Mesenchymal stem cell (in vitro differentiated cells and primary cell): ENCODE data around the gene ATP10D.

Experiments
- DNase-seq: peaks from one replicate; pipeline ENCODE4 v3.0.0-alpha.2; 2013
- H2AFZ ChIP-seq: one replicate; pipeline ENCODE4 v1.6.1; 2013; ENCODE audit warnings: low read depth, mild to moderate bottlenecking, control low read depth, inconsistent platforms, low read length, moderate library complexity
- H2AK5ac ChIP-seq: 2 replicates; pipeline ENCODE4 v1.6.1; 2013; ENCODE audit warnings: low read length, moderate library complexity, mild to moderate bottlenecking, inconsistent platforms; ENCODE audit not compliant: severe bottlenecking
- H2BK120ac ChIP-seq: one replicate; pipeline ENCODE4 v1.6.1; 2013; ENCODE audit warnings: low read depth, mild to moderate bottlenecking, inconsistent platforms, low read length, moderate library complexity
- H2BK12ac ChIP-seq, 2 experiments: one replicate each; pipeline ENCODE4 v1.6.1; 2013; ENCODE audit warnings: inconsistent platforms in 2 of 2, low read length in 2 of 2, mild to moderate bottlenecking in 2 of 2, moderate library complexity in 2 of 2, control low read depth in 1 of 2
- H2BK15ac ChIP-seq: one replicate; pipeline ENCODE4 v1.6.1; 2013; ENCODE audit warnings: mild to moderate bottlenecking, low read depth, inconsistent platforms; ENCODE audit not compliant: poor library complexity, severe bottlenecking
- H2BK5ac ChIP-seq: 2 replicates; pipeline ENCODE4 v1.6.1; 2013; ENCODE audit warnings: low read depth, mild to moderate bottlenecking, low read length, control low read depth, inconsistent platforms; ENCODE audit not compliant: poor library complexity, severe bottlenecking
- H3K14ac ChIP-seq, 2 experiments: one replicate each; pipeline ENCODE4 v1.6.1; 2013; ENCODE audit warnings: inconsistent platforms in 2 of 2, low read length in 2 of 2, control low read depth in 1 of 2, mild to moderate bottlenecking in 1 of 2, moderate library complexity in 1 of 2
- H3K18ac ChIP-seq, 2 experiments: one replicate each; pipeline ENCODE4 v1.6.1; 2013; ENCODE audit warnings: inconsistent platforms in 2 of 2, low read length in 2 of 2, control low read depth in 1 of 2, low read depth in 1 of 2, mild to moderate bottlenecking in 1 of 2
- H3K23ac ChIP-seq, 2 experiments: one replicate each; pipeline ENCODE4 v1.6.1; 2013; ENCODE audit warnings: inconsistent platforms in 2 of 2, low read length in 2 of 2, mild to moderate bottlenecking in 2 of 2, moderate library complexity in 2 of 2, control low read depth in 1 of 2
- H3K27ac ChIP-seq: 2 replicates; pipeline ENCODE4 v1.5.1; 2013; ENCODE audit warnings: mild to moderate bottlenecking, moderate library complexity, low read length, control low read depth, inconsistent platforms; ENCODE audit not compliant: poor library complexity, severe bottlenecking
- H3K27me3 ChIP-seq, 2 experiments: 2 replicates each; pipeline versions ENCODE4 v1.6.1 to v1.7.0; 2013; ENCODE audit warnings: low read length in 2 of 2, mild to moderate bottlenecking in 2 of 2, moderate library complexity in 2 of 2, control low read depth in 1 of 2, inconsistent platforms in 1 of 2; ENCODE audit not compliant: control insufficient read depth in 1 of 2, insufficient read depth in 1 of 2
- H3K36me3 ChIP-seq, 2 experiments: 2 replicates each; pipeline versions ENCODE4 v1.6.1 to v1.7.0; 2013; ENCODE audit warnings: low read length in 2 of 2, control low read depth in 1 of 2, inconsistent platforms in 1 of 2, low read depth in 1 of 2, mild to moderate bottlenecking in 1 of 2; ENCODE audit not compliant: insufficient read depth in 2 of 2, control insufficient read depth in 1 of 2
- H3K4ac ChIP-seq, 2 experiments: one replicate each; pipeline ENCODE4 v1.6.1; 2013; ENCODE audit warnings: inconsistent platforms in 2 of 2, low read length in 2 of 2, mild to moderate bottlenecking in 2 of 2, moderate library complexity in 2 of 2, control low read depth in 1 of 2, low read depth in 1 of 2
- H3K4me1 ChIP-seq: 2 replicates; pipeline ENCODE4 v1.6.1; 2013; ENCODE audit warnings: low read depth, low read length, control low read depth; ENCODE audit not compliant: control insufficient read depth, insufficient read depth
- H3K4me2 ChIP-seq: 2 replicates; pipeline ENCODE4 v1.6.1; 2013; ENCODE audit warnings: low read length, mild to moderate bottlenecking, inconsistent platforms; ENCODE audit not compliant: poor library complexity, severe bottlenecking
- H3K4me3 ChIP-seq, 2 experiments: 2 replicates each; pipeline versions ENCODE4 v1.5.1 to v1.7.0; 2013; ENCODE audit warnings: low read length in 2 of 2, mild to moderate bottlenecking in 2 of 2, control low read depth in 1 of 2, low read depth in 1 of 2; ENCODE audit not compliant: insufficient read depth in 1 of 2
- H3K79me1 ChIP-seq: replicated peaks from 2 replicates; pipeline ENCODE4 v1.6.1; 2013; ENCODE audit warnings: mild to moderate bottlenecking, control low read depth, low read length, inconsistent platforms; ENCODE audit not compliant: poor library complexity, severe bottlenecking
- H3K9ac ChIP-seq: 2 replicates; pipeline ENCODE4 v1.7.0; 2013; ENCODE audit warnings: mild to moderate bottlenecking, low read length, moderate library complexity
- H3K9me3 ChIP-seq: 2 replicates; pipeline ENCODE4 v1.7.0; 2013; ENCODE audit warnings: mild to moderate bottlenecking, low read length; ENCODE audit not compliant: control insufficient read depth
- H4K8ac ChIP-seq: one replicate; pipeline ENCODE4 v1.6.1; 2013; ENCODE audit warnings: inconsistent platforms, mild to moderate bottlenecking, low read length, moderate library complexity
- H4K91ac ChIP-seq: one replicate; pipeline ENCODE4 v1.6.1; 2013; ENCODE audit warnings: mild to moderate bottlenecking, low read length, inconsistent platforms
- WGBS: methylation state at CpG from one replicate; pipeline ENCODE4 v1.1.7; 2013; ENCODE audit warnings: mixed read lengths; 5-methylcytosine and 5-hydroxymethylcytosine counted together

ATP10D gene

DNA sequence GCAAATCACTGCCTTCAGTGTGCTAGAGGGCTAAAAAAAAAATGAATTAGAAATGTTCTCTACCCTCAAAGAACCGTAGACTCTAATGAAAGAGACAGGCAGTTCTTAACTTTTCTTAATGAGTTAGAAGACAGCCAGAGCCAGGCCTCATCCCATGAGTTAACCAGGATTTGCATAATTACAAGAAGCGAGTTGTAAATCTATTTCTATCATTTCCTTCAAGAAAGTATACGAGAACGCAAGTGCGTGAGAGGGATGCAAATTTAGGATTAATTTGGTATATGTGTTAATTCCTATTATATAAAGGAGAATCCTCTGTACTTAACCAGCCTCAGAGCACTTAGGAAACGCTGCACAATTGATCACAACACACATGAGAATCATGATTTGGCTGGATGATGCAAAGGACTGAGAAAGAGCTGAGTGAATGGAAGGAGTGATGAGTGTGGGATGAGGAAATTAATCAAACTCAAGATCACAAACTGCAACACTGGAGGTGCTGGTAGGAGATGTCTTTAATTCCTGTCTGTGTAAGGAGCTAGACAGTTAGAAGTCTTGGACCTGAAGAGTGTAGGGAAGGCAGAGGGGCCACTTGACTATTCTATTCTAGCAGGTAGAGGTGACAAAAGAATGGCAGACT, 157.2 kb downstream of the ATP10D start:
- H3K14ac ChIP-seq: no peak overlapping the region
- H2BK120ac ChIP-seq: no peak overlapping the region
- no peaks in the 10 kb centered on the region for H3K4me1 ChIP-seq
- H2AK5ac ChIP-seq: no peak overlapping the region
- H3K79me1 ChIP-seq: no peaks in the 10 kb centered on the region
- DNase-seq: no peak
- no peak overlapping the region for H3K23ac ChIP-seq
- H2AFZ ChIP-seq: no peak overlapping the region
- H3K9ac ChIP-seq: no peak overlapping the region
- no peak overlapping the region for H3K4me2 ChIP-seq
- H3K36me3 ChIP-seq: no peaks in the 10 kb centered on the region
- 96% methylated on average over 2 of the region's 6 CpGs for WGBS
- no peak overlapping the region for H2BK5ac ChIP-seq
- no peak overlapping the region for H3K4ac ChIP-seq
- H3K4me3 ChIP-seq: no peak overlapping the region
- no peak overlapping the region for H2BK12ac ChIP-seq
- no peak overlapping the region for H4K91ac ChIP-seq
- no peak overlapping the region for H4K8ac ChIP-seq
- H3K18ac ChIP-seq: no peak overlapping the region
- no peaks in the 10 kb centered on the region for H3K27me3 ChIP-seq
- H3K9me3 ChIP-seq: no peaks in the 10 kb centered on the region
- no peak overlapping the region for H3K27ac ChIP-seq
- H2BK15ac ChIP-seq: no peak overlapping the region
